ES-I3 (cell line): ENCODE data around the gene HKDC1.
"Not testable (repeated sequence)": the region's sequence is repeated elsewhere in the genome, so short reads cannot be mapped to it uniquely, and the experiment has no call there.

ENCODE experiments used
- H3K36me3 ChIP-seq: 2 replicates; pipeline ENCODE4 v1.6.1; 2013; ENCODE audit warnings: mild to moderate bottlenecking, low read length, control low read depth, moderate library complexity; ENCODE audit not compliant: insufficient read depth
- H3K4me1 ChIP-seq: 2 replicates; pipeline ENCODE4 v1.6.1; 2013; ENCODE audit warnings: mild to moderate bottlenecking, control low read depth, low read length; ENCODE audit not compliant: insufficient read depth
- H3K9ac ChIP-seq: 2 replicates; pipeline ENCODE4 v1.6.1; 2013; ENCODE audit warnings: low read depth, mild to moderate bottlenecking, low read length, moderate library complexity
- H3K9me3 ChIP-seq: 2 replicates; pipeline ENCODE4 v1.6.1; 2013; ENCODE audit warnings: mild to moderate bottlenecking, low read length, moderate library complexity; ENCODE audit not compliant: control insufficient read depth, insufficient read depth

Gene HKDC1

GRCh38 chr10:69242040-69242851 lies 22.1 kb downstream of the HKDC1 start:
- Histone ChIP-seq H3K36me3 (no peaks in the 10 kb centered on the region), H3K9me3 (no peaks in the 10 kb centered on the region), H3K9ac (no peak overlapping the region), H3K4me1 (peaks cover 3% of the 10 kb centered on the region; the same call in 1 of the 2 replicates)

GRCh38 chr10:69242852-69243212 lies 22.7 kb downstream of the HKDC1 start:
- Histone ChIP-seq H3K9me3 (no peaks in the 10 kb centered on the region), H3K9ac (no peak overlapping the region), H3K4me1 (peaks cover 1% of the 10 kb centered on the region; the same call in 1 of the 2 replicates), H3K36me3 (no peaks in the 10 kb centered on the region)

- Histone ChIP-seq H3K9ac (no peak overlapping the region), H3K36me3 (no peaks in the 10 kb centered on the region), H3K4me1 (no peaks in the 10 kb centered on the region), H3K9me3 (no peaks in the 10 kb centered on the region)
These were observed 23.7 kb downstream of the HKDC1 start for GRCh38 chr10:69243817-69244216.

- H3K36me3 ChIP-seq, result no peaks in the 10 kb centered on the region
- H3K9me3 ChIP-seq, result no peaks in the 10 kb centered on the region
- no peaks in the 10 kb centered on the region for H3K4me1 ChIP-seq
These were observed 25.9 kb downstream of the HKDC1 start for GRCh38 chr10:69246036-69246435.

GRCh38 chr10:69246581-69247312 lies 26.6 kb downstream of the HKDC1 start:
- Histone ChIP-seq H3K4me1 (no peaks in the 10 kb centered on the region), H3K36me3 (no peaks in the 10 kb centered on the region)

More at GRCh38 chr10:69246036-69246435, 25.9 kb downstream of the HKDC1 start:
- H3K9ac ChIP-seq, result no peak overlapping the region

GRCh38 chr10:69247313-69247710 lies 27.2 kb downstream of the HKDC1 start:
- no peak overlapping the region for H3K9ac ChIP-seq
- no peaks in the 10 kb centered on the region for H3K9me3 ChIP-seq
- no peaks in the 10 kb centered on the region for H3K4me1 ChIP-seq
- H3K36me3 ChIP-seq, result no peaks in the 10 kb centered on the region

More at GRCh38 chr10:69246581-69247312, 26.6 kb downstream of the HKDC1 start:
- Histone ChIP-seq H3K9me3 (no peaks in the 10 kb centered on the region), H3K9ac (no peak overlapping the region)

GRCh38 chr10:69248117-69248730 lies 28.1 kb downstream of the HKDC1 start:
- Histone ChIP-seq H3K9ac (no peak overlapping the region), H3K4me1 (no peaks in the 10 kb centered on the region), H3K9me3 (no peaks in the 10 kb centered on the region), H3K36me3 (no peaks in the 10 kb centered on the region)

- no peak overlapping the region for H3K9ac ChIP-seq
- H3K36me3 ChIP-seq, result no peaks in the 10 kb centered on the region
- H3K9me3 ChIP-seq, result no peaks in the 10 kb centered on the region
- H3K4me1 ChIP-seq, result no peaks in the 10 kb centered on the region
These were observed 29.9 kb downstream of the HKDC1 start for GRCh38 chr10:69250041-69250440.

- H3K9ac ChIP-seq, H3K36me3 ChIP-seq, H3K4me1 ChIP-seq, H3K9me3 ChIP-seq: not testable (repeated sequence)
These were observed 31.3 kb downstream of the HKDC1 start for GRCh38 chr10:69251417-69251816.

GRCh38 chr10:69253171-69253570 lies 33.0 kb downstream of the HKDC1 start:
- Histone ChIP-seq H3K9me3 (no peaks in the 10 kb centered on the region), H3K9ac (no peak overlapping the region), H3K4me1 (no peaks in the 10 kb centered on the region), H3K36me3 (no peaks in the 10 kb centered on the region)

GRCh38 chr10:69254877-69255276 lies 34.7 kb downstream of the HKDC1 start:
- no peak overlapping the region for H3K9ac ChIP-seq
- H3K9me3 ChIP-seq, result no peaks in the 10 kb centered on the region
- no peaks in the 10 kb centered on the region for H3K4me1 ChIP-seq
- no peaks in the 10 kb centered on the region for H3K36me3 ChIP-seq

GRCh38 chr10:69259547-69260243 lies 39.6 kb downstream of the HKDC1 start:
- H3K4me1 ChIP-seq, result no peaks in the 10 kb centered on the region
- no peaks in the 10 kb centered on the region for H3K36me3 ChIP-seq
- H3K9ac ChIP-seq, result no peak overlapping the region
- no peaks in the 10 kb centered on the region for H3K9me3 ChIP-seq

- no peaks in the 10 kb centered on the region for H3K4me1 ChIP-seq
- H3K9me3 ChIP-seq, result no peaks in the 10 kb centered on the region
- no peaks in the 10 kb centered on the region for H3K36me3 ChIP-seq
- H3K9ac ChIP-seq, result no peak overlapping the region
These were observed 41.1 kb downstream of the HKDC1 start for GRCh38 chr10:69261184-69261583.

GRCh38 chr10:69262292-69262751 lies 42.2 kb downstream of the HKDC1 start:
- no peaks in the 10 kb centered on the region for H3K36me3 ChIP-seq
- no peaks in the 10 kb centered on the region for H3K9me3 ChIP-seq
- no peak overlapping the region for H3K9ac ChIP-seq
- no peaks in the 10 kb centered on the region for H3K4me1 ChIP-seq
